H1 (cell line): Measurements from ENCODE around the gene CBARP. TPM values are rescaled to one million over a fixed set of nuclear protein-coding genes. Genes with fewer than 3 reads are reported as not detected.

Source experiments
- CTCF ChIA-PET: fragments of 300-600 bp; sonication (Branson Sonifier 250); formaldehyde crosslinking; loops from one replicate; lab custom pipeline; 2021; ENCODE audit not compliant: partially characterized antibody; lab: Charles Lee
- POLR2A ChIA-PET: fragments of 300-600 bp; sonication (Branson Sonifier 250); formaldehyde crosslinking; loops from one replicate; lab custom pipeline; 2021; ENCODE audit warnings: inconsistent platforms; ENCODE audit not compliant: partially characterized antibody; lab: Charles Lee
- DNase-seq, 2 experiments: peaks; one replicate each; pipeline versions ENCODE4 v3.0.0 to v3.0.0-alpha.2; 2010 to 2022; ENCODE audit warnings: low spot score in 2 of 2, low read depth in 1 of 2, mixed read lengths in 1 of 2
- FAIRE-seq: peaks from 2 replicates; lab custom pipeline; 2011; peaks lifted over from hg19 to GRCh38; lab: Jason Lieb, UNC
- H2AFZ ChIP-seq: 2 replicates; pipeline ENCODE4 v1.8.1; 2012; ENCODE audit warnings: low read length, inconsistent platforms
- H2AK5ac ChIP-seq: 2 replicates; pipeline ENCODE4 v1.6.1; 2013; ENCODE audit warnings: low read depth, low read length
- H2BK120ac ChIP-seq: replicated peaks from 2 replicates; pipeline ENCODE3; 2013; ENCODE audit warnings: low read depth, low read length, inconsistent platforms
- H2BK12ac ChIP-seq: 2 replicates; pipeline ENCODE4 v1.6.1; 2013; ENCODE audit warnings: low read depth, low read length
- H2BK15ac ChIP-seq: 2 replicates; pipeline ENCODE4 v1.6.1; 2013; ENCODE audit warnings: low read length
- H2BK20ac ChIP-seq: 2 replicates; pipeline ENCODE4 v1.6.1; 2013; ENCODE audit warnings: low read length
- H2BK5ac ChIP-seq: 2 replicates; pipeline ENCODE4 v1.6.1; 2013; ENCODE audit warnings: low read depth, low read length
- H3K14ac ChIP-seq: 2 replicates; pipeline ENCODE4 v1.6.1; 2013; ENCODE audit warnings: inconsistent platforms; ENCODE audit not compliant: insufficient read length
- H3K18ac ChIP-seq: 2 replicates; pipeline ENCODE4 v1.6.1; 2013; ENCODE audit warnings: low read length; ENCODE audit errors: extremely low read depth
- H3K23ac ChIP-seq: 2 replicates; pipeline ENCODE4 v1.6.1; 2013; ENCODE audit warnings: inconsistent platforms; ENCODE audit not compliant: insufficient read length
- H3K23me2 ChIP-seq: 2 replicates; pipeline ENCODE4 v1.6.1; 2013; ENCODE audit warnings: low read depth, low read length
- H3K27ac ChIP-seq: 2 replicates; pipeline ENCODE4 v1.6.1; 2011; ENCODE audit warnings: low read depth, low read length, inconsistent platforms
- H3K27me3 ChIP-seq, 4 experiments: replicated peaks in 1 of 4; 1 replicate in 1 of 4; 2 replicates in 3 of 4; pipeline versions ENCODE4 v1.6.1 to v1.8.1; 2011 to 2013; ENCODE audit warnings: low read length in 3 of 4, mild to moderate bottlenecking in 3 of 4, inconsistent platforms in 2 of 4, mixed read lengths in 2 of 4, moderate library complexity in 1 of 4; ENCODE audit not compliant: control insufficient read depth in 3 of 4, insufficient read depth in 3 of 4; ENCODE audit errors: extremely low read depth in 1 of 4
- H3K36me3 ChIP-seq, 4 experiments: 2 replicates each; pipeline versions ENCODE4 v1.6.1 to v1.8.1; 2011 to 2013; ENCODE audit warnings: mild to moderate bottlenecking in 4 of 4, low read length in 3 of 4, moderate library complexity in 2 of 4, control low read depth in 1 of 4, inconsistent platforms in 1 of 4; ENCODE audit not compliant: insufficient read depth in 4 of 4, control insufficient read depth in 2 of 4
- H3K4ac ChIP-seq: replicated peaks from 2 replicates; pipeline ENCODE3; 2013; ENCODE audit warnings: low read length, low read depth, mixed read lengths, inconsistent platforms; ENCODE audit not compliant: insufficient read length
- H3K4me1 ChIP-seq, 4 experiments: replicated peaks in 1 of 4; 1 replicate in 1 of 4; 2 replicates in 3 of 4; pipeline versions ENCODE4 v1.6.1 to v1.8.1; 2011 to 2013; ENCODE audit warnings: low read length in 3 of 4, inconsistent platforms in 2 of 4, mixed read lengths in 1 of 4; ENCODE audit not compliant: insufficient read depth in 4 of 4, control insufficient read depth in 3 of 4
- H3K4me2 ChIP-seq, 2 experiments: 2 replicates each; pipeline versions ENCODE4 v1.6.1 to v1.8.1; 2011 to 2013; ENCODE audit warnings: low read depth in 2 of 2, low read length in 2 of 2, control low read depth in 1 of 2, inconsistent platforms in 1 of 2, mild to moderate bottlenecking in 1 of 2; ENCODE audit not compliant: insufficient read depth in 1 of 2
- H3K4me3 ChIP-seq, 4 experiments: fragments of 200-600, 300-600 bp in 1 of 4; sonication (generic), shearing (Covaris generic), sonication (Bioruptor Twin) in 1 of 4; 2 replicates each; pipeline versions ENCODE4 v1.5.1 to v1.8.1; 2011 to 2016; ENCODE audit warnings: low read length in 4 of 4, low read depth in 3 of 4, control low read depth in 2 of 4, inconsistent platforms in 2 of 4, mild to moderate bottlenecking in 2 of 4, mixed read lengths in 1 of 4, moderate library complexity in 1 of 4; ENCODE audit not compliant: insufficient read depth in 2 of 4; ENCODE audit errors: extremely low read depth in 1 of 4
- H3K56ac ChIP-seq: replicated peaks from 2 replicates; pipeline ENCODE3; 2013; ENCODE audit warnings: low read depth, mild to moderate bottlenecking, mixed read lengths, low read length, inconsistent platforms; ENCODE audit not compliant: insufficient read length
- H3K79me1 ChIP-seq: 2 replicates; pipeline ENCODE4 v1.6.1; 2013; ENCODE audit warnings: low read depth, low read length, control low read depth
- H3K79me2 ChIP-seq, 2 experiments: 2 replicates each; pipeline versions ENCODE4 v1.6.1 to v1.8.1; 2012 to 2013; ENCODE audit warnings: low read length in 2 of 2, mild to moderate bottlenecking in 2 of 2, inconsistent platforms in 1 of 2; ENCODE audit not compliant: insufficient read depth in 2 of 2, control insufficient read depth in 1 of 2
- H3K9ac ChIP-seq, 4 experiments: replicated peaks in 1 of 4; 1 replicate in 1 of 4; 2 replicates in 3 of 4; pipeline versions ENCODE4 v1.6.1 to v1.8.1; 2011 to 2013; ENCODE audit warnings: low read depth in 3 of 4, low read length in 3 of 4, control low read depth in 2 of 4, mild to moderate bottlenecking in 2 of 4, moderate library complexity in 2 of 4, inconsistent platforms in 1 of 4; ENCODE audit errors: extremely low read depth in 1 of 4
- H3K9me3 ChIP-seq, 2 experiments: 2 replicates each; pipeline versions ENCODE4 v1.6.1 to v1.8.1; 2012 to 2013; ENCODE audit warnings: mild to moderate bottlenecking in 2 of 2, moderate library complexity in 2 of 2, control low read depth in 1 of 2, inconsistent platforms in 1 of 2, low read depth in 1 of 2, low read length in 1 of 2, mixed read lengths in 1 of 2; ENCODE audit not compliant: insufficient read depth in 2 of 2
- H4K20me1 ChIP-seq, 2 experiments: replicated peaks in 1 of 2; 2 replicates each; pipeline versions ENCODE3 to v1.8.1; 2011 to 2013; ENCODE audit warnings: inconsistent platforms in 2 of 2, low read length in 2 of 2, mild to moderate bottlenecking in 1 of 2; ENCODE audit not compliant: insufficient read depth in 2 of 2, control insufficient read depth in 1 of 2
- H4K5ac ChIP-seq: 2 replicates; pipeline ENCODE4 v1.6.1; 2013; ENCODE audit warnings: low read length, low read depth, mixed read lengths, inconsistent platforms; ENCODE audit not compliant: insufficient read length
- H4K8ac ChIP-seq: 2 replicates; pipeline ENCODE4 v1.8.0; 2013; ENCODE audit warnings: mild to moderate bottlenecking, moderate library complexity, low read length, inconsistent platforms; ENCODE audit not compliant: insufficient read depth; ENCODE audit errors: extremely low read depth
- H4K91ac ChIP-seq: replicated peaks from 2 replicates; pipeline ENCODE3; 2013; ENCODE audit warnings: low read length, mixed read lengths, inconsistent platforms; ENCODE audit not compliant: insufficient read length
- E2F6 ChIP-seq: IDR thresholded peaks from 2 replicates; pipeline ENCODE4 v1.6.1; 2012; ENCODE audit warnings: inconsistent platforms
- EGR1 ChIP-seq: IDR thresholded peaks from 2 replicates; pipeline ENCODE4 v1.6.1; 2011; ENCODE audit warnings: low read depth, low read length, borderline replicate concordance
- EZH2 ChIP-seq: fragments of 200-600 bp; sonication (generic); IDR thresholded peaks from 2 replicates; pipeline ENCODE4 v1.7.1; 2012; ENCODE audit warnings: low read depth, mild to moderate bottlenecking, moderate library complexity, low read length, inconsistent platforms; ENCODE audit not compliant: severe bottlenecking
- FOSL1 ChIP-seq: IDR thresholded peaks from 2 replicates; pipeline ENCODE4 v1.6.1; 2011; ENCODE audit warnings: mild to moderate bottlenecking, low read depth, low read length, moderate library complexity; ENCODE audit not compliant: insufficient read depth
- JUND ChIP-seq: IDR thresholded peaks from 2 replicates; pipeline ENCODE4 v1.6.1; 2011; ENCODE audit warnings: mild to moderate bottlenecking, improper control_type of control experiment, low read length
- KDM4A ChIP-seq: IDR thresholded peaks from one replicate; pipeline ENCODE4 v1.7.1; 2012; ENCODE audit warnings: low read depth, mild to moderate bottlenecking, moderate library complexity, low read length, inconsistent platforms; ENCODE audit not compliant: severe bottlenecking
- RAD21 ChIP-seq, 2 experiments: IDR thresholded peaks in 1 of 2; conservative IDR thresholded peaks in 1 of 2; 2 replicates each; pipeline ENCODE4 v1.6.1; 2011; ENCODE audit warnings: low read depth in 2 of 2, low read length in 2 of 2, improper control_type of control experiment in 1 of 2, inconsistent platforms in 1 of 2, mild to moderate bottlenecking in 1 of 2, moderate library complexity in 1 of 2
- RNF2 ChIP-seq: fragments of 200-900, 300-1000 bp; sonication (generic); IDR thresholded peaks from 2 replicates; pipeline ENCODE4 v1.7.1; 2016; ENCODE audit warnings: borderline replicate concordance, low read depth, mild to moderate bottlenecking, antibody characterized with exemption, low read length; ENCODE audit not compliant: poor library complexity, severe bottlenecking; ENCODE audit errors: missing control alignments
- SIX5 ChIP-seq: IDR thresholded peaks from 2 replicates; pipeline ENCODE4 v1.6.1; 2011; ENCODE audit warnings: mild to moderate bottlenecking, low read depth, low read length
- TAF7 ChIP-seq: optimal IDR thresholded peaks from 2 replicates; pipeline ENCODE3; 2011; ENCODE audit warnings: low read depth, mild to moderate bottlenecking, inconsistent platforms, low read length, moderate library complexity, borderline replicate concordance
- ZNF274 ChIP-seq: IDR thresholded peaks from 2 replicates; pipeline ENCODE4 v1.7.0; 2012; ENCODE audit warnings: low read length, borderline replicate concordance; ENCODE audit errors: extremely low read depth
- whole genome bisulfite sequencing, 2 experiments: shearing (Covaris generic) in 1 of 2; methylation state at CpG; one replicate each; pipeline versions ENCODE4 v1.1.6 to v1.1.7; 2013 to 2015; ENCODE audit warnings: low lambda C conversion rate in 2 of 2, mixed read lengths in 2 of 2, inconsistent platforms in 1 of 2, low coverage in 1 of 2, missing lambda C conversion rate in 1 of 2; ENCODE audit not compliant: insufficient replicate concordance in 2 of 2, insufficient coverage in 1 of 2, insufficient read length in 1 of 2; ENCODE audit errors: extremely low coverage in 1 of 2, missing lambda C conversion rate in 1 of 2; 5-methylcytosine and 5-hydroxymethylcytosine counted together
- polyA plus RNA-seq, 7 experiments: library from polyadenylated mRNA; depleted of rRNA in 3 of 7; stranded (reverse) in 5 of 7; unstranded in 2 of 7; fragments of >200 nt in 5 of 7; fragments of 200-250 nt in 2 of 7; gene quantifications; 1 replicate in 5 of 7; 2 replicates in 1 of 7; 4 replicates in 1 of 7; pipeline versions ENCODE4 v1.2.1 to v1.2.3, GENCODE V29; 2011 to 2013; ENCODE audit warnings: missing spikeins in 2 of 7, mixed read lengths in 2 of 7
- total RNA-seq: library from RNA; stranded (reverse); fragmentation: NEBNext Ultra II Directional; extraction: Animal tissue kit (Norgen Biotek cat#: 25700); gene quantifications from 2 replicates; pipeline ENCODE4 v1.2.1, GENCODE V29; 2021

CBARP gene
- total and polyA plus RNA-seq, 2 of the 8 experiments (the other 6 are each of a cell fraction or from before 2014, with no cell fraction given), result 4.9 to 14.7 TPM

- no peak overlapping the region for H2BK20ac ChIP-seq
- peak overlapping the region; percentile 75; the same call in 1 of the 2 replicates for H3K27ac ChIP-seq
- H3K36me3 ChIP-seq, result peaks cover 33 to 47% (median 43%) of the 10 kb centered on the region in 4 experiments
- no peak overlapping the region for H4K91ac ChIP-seq
- H3K56ac ChIP-seq, result peak overlapping the region; percentile 67
- H4K8ac ChIP-seq, result peak overlapping the region; percentile 88
- peak overlapping the region in 3 of 4 experiments; percentile 54 to 99 (median 69); a peak in 6 of 7 replicates for H3K9ac ChIP-seq
- peak overlapping the region; percentile 60; the same call in 1 of the 2 replicates for H2BK5ac ChIP-seq
- DNase-seq (peak in 1 of 2 experiments; percentile 77), FAIRE-seq (no peak)
- WGBS, 2 experiments, result 48% methylated on average over 31 of the region's 44 CpGs; no CpG with 5 or more reads in 1 of the 2 experiments
- peak overlapping the region; percentile 51 for H3K4ac ChIP-seq
- H3K79me1 ChIP-seq, result peaks cover 22% of the 10 kb centered on the region
- H2AFZ ChIP-seq, result no peak overlapping the region
- H3K27me3 ChIP-seq, result no peaks in the 10 kb centered on the region
- H2BK120ac ChIP-seq, result no peak overlapping the region
- H3K4me1 ChIP-seq, result peaks cover 4 to 23% (median 20%) of the 10 kb centered on the region in 4 experiments; a peak in 6 of 7 replicates
- H4K5ac ChIP-seq, result peak overlapping the region; percentile 44
- H2AK5ac ChIP-seq, result no peak overlapping the region
- H3K23me2 ChIP-seq, result peaks cover 15% of the 10 kb centered on the region; the same call in 1 of the 2 replicates
- no peak overlapping the region for H2BK12ac ChIP-seq
- peaks cover 5 to 26% of the 10 kb centered on the region in 2 experiments for H4K20me1 ChIP-seq
- POLR2A ChIA-PET, result interaction anchor here (0.6 to 11.4 kb wide), 36 partner anchors 9 to 277 kb away, joined by 3 to 331 read pairs (median 4); partner anchors contain the start of genes CIRBP and NDUFS7
- peak overlapping the region; percentile 80 to 90 for H3K4me2 ChIP-seq
- H3K4me3 ChIP-seq, result peak overlapping the region; percentile 77 to 82 (median 78)
- no peak overlapping the region for H3K14ac ChIP-seq
- H2BK15ac ChIP-seq, result no peak overlapping the region
- CTCF ChIA-PET, result interaction anchor here (0.8 to 3.1 kb wide), 3 partner anchors 14 to 30 kb away, joined by 4 to 29 read pairs (median 9); no protein-coding TSS in a partner anchor
- H3K79me2 ChIP-seq, result peaks cover 3 to 35% of the 10 kb centered on the region in 2 experiments
- no peak overlapping the region for H3K23ac ChIP-seq
- no peaks in the 10 kb centered on the region for H3K9me3 ChIP-seq
- no peak overlapping the region for H3K18ac ChIP-seq
- TF ChIP-seq ZNF274, result no peak
- TF ChIP-seq E2F6, result no peak
- TF ChIP-seq FOSL1, result no peak
- no peak for TF ChIP-seq KDM4A
- TF ChIP-seq RAD21 (IDR thresholded peaks at IDR 0.05 in 1 of 2, conservative IDR thresholded peaks at IDR 0.05 in 1 of 2; ENCODE audit: low read depth in 2 of 2, low read length in 2 of 2), result no peak
- TF ChIP-seq JUND, result no peak
- TF ChIP-seq EGR1, result no peak
- TF ChIP-seq TAF7, result peak; percentile 12
- TF ChIP-seq SIX5, result no peak
- no peak for TF ChIP-seq RNF2
- no peak for TF ChIP-seq EZH2
These were observed 37.1 kb upstream of the CBARP start for GRCh38 chr19:1274852-1275259.
